ENCODE results near the gene LY9.

Gene LY9

GRCh38 chr1:160855181-160855981 lies 59.4 kb downstream of the LY9 start:
- CTCF ChIA-PET: interaction anchor here (0.6 to 1.1 kb wide), 2 partner anchors 21 to 56 kb away, joined by 3 to 5 read pairs; no protein-coding TSS in a partner anchor
- no peak for DNase-seq (ENCODE audit: low spot score)
- no peak overlapping the region for H3K27ac ChIP-seq
- POLR2A ChIA-PET (ENCODE audit: low non-redundant PET): no interaction called here
- TF ChIP-seq, protein P1, sequence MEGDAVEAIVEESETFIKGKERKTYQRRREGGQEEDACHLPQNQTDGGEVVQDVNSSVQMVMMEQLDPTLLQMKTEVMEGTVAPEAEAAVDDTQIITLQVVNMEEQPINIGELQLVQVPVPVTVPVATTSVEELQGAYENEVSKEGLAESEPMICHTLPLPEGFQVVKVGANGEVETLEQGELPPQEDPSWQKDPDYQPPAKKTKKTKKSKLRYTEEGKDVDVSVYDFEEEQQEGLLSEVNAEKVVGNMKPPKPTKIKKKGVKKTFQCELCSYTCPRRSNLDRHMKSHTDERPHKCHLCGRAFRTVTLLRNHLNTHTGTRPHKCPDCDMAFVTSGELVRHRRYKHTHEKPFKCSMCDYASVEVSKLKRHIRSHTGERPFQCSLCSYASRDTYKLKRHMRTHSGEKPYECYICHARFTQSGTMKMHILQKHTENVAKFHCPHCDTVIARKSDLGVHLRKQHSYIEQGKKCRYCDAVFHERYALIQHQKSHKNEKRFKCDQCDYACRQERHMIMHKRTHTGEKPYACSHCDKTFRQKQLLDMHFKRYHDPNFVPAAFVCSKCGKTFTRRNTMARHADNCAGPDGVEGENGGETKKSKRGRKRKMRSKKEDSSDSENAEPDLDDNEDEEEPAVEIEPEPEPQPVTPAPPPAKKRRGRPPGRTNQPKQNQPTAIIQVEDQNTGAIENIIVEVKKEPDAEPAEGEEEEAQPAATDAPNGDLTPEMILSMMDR (conservative IDR thresholded peaks at IDR 0.05; ENCODE audit: low read depth): no peak

GRCh38 chr1:160858097-160858496 lies 62.1 kb downstream of the LY9 start:
- ChIA-PET CTCF (no interaction called here), POLR2A (ENCODE audit: low non-redundant PET) (no interaction called here)
- TF ChIP-seq, protein P1 (conservative IDR thresholded peaks at IDR 0.05; ENCODE audit: low read depth): no peak
- H3K27ac ChIP-seq: no peak overlapping the region
- no peak for DNase-seq (ENCODE audit: low spot score)

DNA sequence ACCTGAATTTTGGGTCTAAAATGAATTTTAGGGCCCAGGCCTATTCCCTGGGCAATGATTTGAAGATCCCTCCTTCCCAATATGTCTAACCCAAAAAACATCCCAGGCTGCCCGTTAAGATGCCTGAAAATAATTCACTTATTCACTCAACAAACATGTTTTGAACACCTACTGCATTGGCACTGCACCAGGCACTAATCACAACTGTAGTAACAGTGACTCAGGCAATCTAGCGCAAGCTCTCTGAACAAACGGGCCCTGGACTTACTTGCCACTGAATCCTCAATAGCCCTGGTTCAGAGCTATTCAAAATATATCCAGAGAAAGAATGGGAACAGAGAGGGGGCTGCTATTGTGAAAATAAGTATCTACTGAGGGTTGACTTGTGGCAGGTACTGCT lies 62.5 kb downstream of the LY9 start:
- DNase-seq (ENCODE audit: low spot score): no peak
- H3K27ac ChIP-seq: no peak overlapping the region
- ChIA-PET CTCF (no interaction called here), POLR2A (ENCODE audit: low non-redundant PET) (no interaction called here)
- TF ChIP-seq, protein P1 (conservative IDR thresholded peaks at IDR 0.05; ENCODE audit: low read depth): no peak

DNA sequence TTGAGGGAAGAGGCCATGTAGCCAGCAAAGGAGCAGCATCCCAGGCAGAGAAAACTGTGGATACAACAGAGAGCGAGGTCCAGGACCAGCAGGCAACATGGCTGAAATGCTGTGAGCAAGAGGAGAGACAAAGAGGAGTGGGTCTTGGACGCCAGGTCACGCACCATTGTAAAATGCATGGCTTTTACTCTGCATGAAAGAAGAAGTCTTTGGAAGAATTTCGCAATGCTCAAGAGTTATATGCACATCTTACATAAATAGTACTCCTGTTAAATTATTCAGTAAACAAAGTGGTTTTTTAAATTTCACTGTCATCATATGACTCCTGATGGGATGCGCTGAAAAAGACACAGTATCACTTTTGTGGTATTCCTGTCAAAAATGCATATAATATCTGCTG lies 63.2 kb downstream of the LY9 start:
- ChIA-PET POLR2A (ENCODE audit: low non-redundant PET) (no interaction called here), CTCF (no interaction called here)
- TF ChIP-seq, protein P1 (conservative IDR thresholded peaks at IDR 0.05; ENCODE audit: low read depth): no peak
- DNase-seq (ENCODE audit: low spot score): no peak
- no peak overlapping the region for H3K27ac ChIP-seq

GRCh38 chr1:160860840-160861505 lies 65.0 kb downstream of the LY9 start:
- H3K27ac ChIP-seq: no peak overlapping the region
- POLR2A ChIA-PET (ENCODE audit: low non-redundant PET): no interaction called here
- TF ChIP-seq, protein P1 (conservative IDR thresholded peaks at IDR 0.05; ENCODE audit: low read depth): no peak
- CTCF ChIA-PET: no interaction called here
- no peak for DNase-seq (ENCODE audit: low spot score)

DNA sequence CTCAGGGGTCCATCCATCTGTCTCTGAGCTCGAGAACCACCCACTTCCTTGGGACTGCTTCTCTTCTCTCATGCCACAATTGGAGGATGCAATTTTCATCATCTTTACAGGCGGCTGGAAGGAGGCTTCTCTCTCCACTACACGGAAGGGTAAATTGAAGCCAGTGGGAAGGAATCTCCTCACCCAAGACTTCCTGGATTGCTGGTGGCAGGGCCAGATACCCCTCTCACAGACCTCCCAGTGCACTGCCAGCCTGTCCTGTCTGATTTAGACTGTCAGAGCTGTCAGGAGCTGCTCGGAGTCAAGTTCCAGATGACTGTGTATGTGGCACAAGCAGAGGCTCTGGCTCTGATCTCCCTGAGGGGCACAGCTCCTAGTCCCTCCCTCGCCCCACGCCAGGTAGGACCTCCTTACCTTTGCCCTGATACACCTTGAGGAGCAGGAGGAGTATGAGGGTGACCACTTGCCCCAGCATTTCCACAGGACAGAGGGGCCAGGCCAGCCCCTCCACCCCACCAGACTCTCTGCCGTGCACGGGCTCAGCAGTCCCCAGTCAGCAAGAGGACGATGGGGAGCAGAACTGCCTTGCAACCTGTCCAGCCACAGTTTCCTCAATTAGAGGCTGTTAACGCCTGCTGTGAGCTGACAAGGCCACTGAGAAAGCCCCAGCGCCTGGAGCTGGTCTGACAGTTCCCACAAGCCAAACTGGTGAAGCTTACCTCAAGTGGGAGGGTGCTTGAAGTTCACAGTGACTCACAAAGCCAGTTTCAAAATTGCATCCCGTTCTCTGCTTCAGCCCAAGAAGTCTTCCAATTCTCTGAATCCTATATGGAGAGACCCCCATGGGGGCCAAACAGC lies 66.5 kb downstream of the LY9 start, which contains the start of gene CD244:
CD244 (minus strand) TSS at position 685 of the 858 bp plus-strand sequence; CDS start at position 475, 210 bp downstream.
- POLR2A ChIA-PET (ENCODE audit: low non-redundant PET): no interaction called here
- H3K27ac ChIP-seq: no peak within 1 kb of the TSS
- TF ChIP-seq, protein P1 (conservative IDR thresholded peaks at IDR 0.05; ENCODE audit: low read depth): no peak

More for the DNA sequence above, 66.5 kb downstream of the LY9 start, which contains the start of gene CD244:
- CTCF ChIA-PET: no interaction called here
- no peak for DNase-seq (ENCODE audit: low spot score)
